Mesodermal cell (in vitro differentiated cells): Measurements from ENCODE around the gene PLEKHG4B.

ENCODE experiments used
- H3K27ac ChIP-seq: 2 replicates; pipeline ENCODE4 v1.7.0; 2013; ENCODE audit warnings: mild to moderate bottlenecking, low read depth, low read length, moderate library complexity; ENCODE audit not compliant: severe bottlenecking
- H3K36me3 ChIP-seq: 2 replicates; pipeline ENCODE4 v1.7.1; 2013; ENCODE audit warnings: mild to moderate bottlenecking, low read length, moderate library complexity; ENCODE audit not compliant: control insufficient read depth, insufficient read depth
- H3K4me1 ChIP-seq: one replicate; pipeline ENCODE4 v1.7.1; 2013; ENCODE audit warnings: mild to moderate bottlenecking, low read length; ENCODE audit not compliant: insufficient read depth, control insufficient read depth, poor library complexity, severe bottlenecking
- H3K4me3 ChIP-seq: 2 replicates; pipeline ENCODE4 v1.7.0; 2013; ENCODE audit warnings: low read length, control low read depth, mild to moderate bottlenecking; ENCODE audit not compliant: insufficient read depth, poor library complexity, severe bottlenecking; ENCODE audit errors: extremely low read depth
- H3K9me3 ChIP-seq: 2 replicates; pipeline ENCODE4 v1.7.1; 2013; ENCODE audit warnings: mild to moderate bottlenecking, low read length, moderate library complexity; ENCODE audit not compliant: control insufficient read depth
- WGBS, 2 experiments: methylation state at CpG; one replicate each; pipeline ENCODE4 v1.1.5; 2013; ENCODE audit warnings: missing lambda C conversion rate in 2 of 2; ENCODE audit not compliant: insufficient coverage in 2 of 2; 5-methylcytosine and 5-hydroxymethylcytosine counted together

The PLEKHG4B gene

DNA sequence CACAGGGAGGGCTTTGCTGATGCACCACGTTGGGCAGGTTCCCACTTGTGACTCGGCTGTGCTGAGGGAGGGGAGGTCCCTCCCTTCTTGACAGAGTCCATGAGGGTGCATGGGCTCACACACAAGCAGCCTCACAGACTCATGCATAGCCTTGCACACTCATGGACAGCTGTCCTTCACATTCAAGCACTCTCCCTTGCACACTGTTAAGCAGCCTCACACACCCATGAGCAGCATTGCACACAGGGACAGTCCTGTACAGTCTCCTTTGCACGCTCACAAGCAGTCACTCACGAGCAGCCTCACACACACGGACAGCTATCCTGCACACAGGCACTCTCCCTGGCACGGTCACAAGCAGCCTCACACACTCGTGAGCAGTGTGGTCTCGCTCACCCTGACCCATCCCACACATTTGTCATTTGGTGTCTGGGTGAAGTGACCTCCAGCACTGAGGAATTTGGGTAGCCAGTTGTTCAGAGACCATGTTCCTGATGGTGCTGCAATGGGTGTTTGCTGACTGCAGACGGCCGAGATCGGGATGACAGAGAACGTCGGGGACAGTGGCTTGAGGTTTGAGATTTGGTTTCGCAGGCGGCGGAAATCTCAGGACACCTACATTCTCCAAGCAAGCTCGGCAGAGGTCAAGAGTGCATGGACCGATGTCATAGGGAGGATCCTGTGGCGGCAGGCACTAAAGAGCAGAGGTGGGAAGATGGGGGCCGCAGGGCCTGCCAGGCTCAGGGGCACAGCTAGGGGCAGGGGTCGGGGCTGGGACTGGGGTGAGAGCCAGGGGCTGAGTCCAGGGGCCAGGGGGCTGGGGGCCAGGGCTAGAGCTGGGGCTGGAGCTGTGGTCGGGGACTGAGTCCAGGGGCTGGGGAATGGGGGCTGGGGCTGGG lies 81.7 kb downstream of the PLEKHG4B start:
- 88 to 90% methylated on average over 16 to 20 of the region's 22 CpGs for WGBS, 2 experiments

DNA sequence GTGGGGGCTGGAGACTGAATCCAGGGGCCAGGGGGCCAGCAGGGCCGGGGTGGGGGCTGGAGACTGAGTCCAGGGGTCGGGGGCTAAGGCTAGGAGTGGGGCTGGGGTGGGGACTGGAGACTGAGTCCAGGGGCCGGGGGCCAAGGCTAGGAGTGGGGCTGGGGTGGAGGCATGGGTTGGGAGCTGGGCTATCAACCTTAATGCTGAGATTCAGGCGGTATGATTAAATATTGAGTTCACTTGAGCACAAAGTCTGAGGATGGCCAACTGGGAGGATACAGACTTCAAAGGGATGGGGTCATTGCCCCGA lies 82.3 kb downstream of the PLEKHG4B start:
- no peaks in the 10 kb centered on the region for H3K36me3 ChIP-seq
- H3K4me1 ChIP-seq = peaks cover 5% of the 10 kb centered on the region
- 91% methylated on average over 3 to 5 of the region's 5 CpGs for WGBS, 2 experiments
- H3K27ac ChIP-seq = no peak overlapping the region
- no peak overlapping the region for H3K4me3 ChIP-seq
- no peaks in the 10 kb centered on the region for H3K9me3 ChIP-seq

More for the DNA sequence above, 81.7 kb downstream of the PLEKHG4B start:
- Histone ChIP-seq H3K4me3 (no peak overlapping the region), H3K36me3 (no peaks in the 10 kb centered on the region), H3K9me3 (no peaks in the 10 kb centered on the region), H3K27ac (no peak overlapping the region), H3K4me1 (peaks cover 5% of the 10 kb centered on the region)

DNA sequence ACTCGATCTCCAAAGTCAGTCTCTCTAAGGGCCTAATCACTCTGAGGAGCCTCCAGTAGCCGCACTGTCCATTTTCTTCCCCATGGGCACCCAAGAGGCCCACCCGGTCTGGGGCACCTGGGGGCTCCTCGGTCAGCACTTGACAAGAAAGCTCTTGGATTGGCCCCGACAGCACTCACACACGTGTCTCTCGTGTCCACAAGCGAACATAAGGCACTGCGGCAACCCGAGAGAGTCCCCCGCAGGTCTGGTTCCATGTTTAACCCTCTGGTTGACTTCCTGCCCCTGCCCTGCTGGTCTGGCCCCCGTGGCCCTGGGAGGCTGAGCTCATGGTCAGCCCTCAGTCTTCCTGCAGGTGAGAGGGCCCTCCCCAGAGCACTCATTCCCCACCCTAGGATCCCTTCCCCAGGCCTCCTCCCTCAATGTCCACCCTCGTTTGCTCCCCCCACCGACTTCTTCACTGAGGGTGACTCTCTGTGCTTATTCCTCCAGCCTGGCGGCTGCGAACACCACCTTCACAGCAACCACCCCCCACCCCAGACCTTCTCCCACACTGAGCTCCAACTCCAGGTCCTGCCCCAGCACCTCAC lies 83.0 kb downstream of the PLEKHG4B start:
- no peak overlapping the region for H3K4me3 ChIP-seq

DNA sequence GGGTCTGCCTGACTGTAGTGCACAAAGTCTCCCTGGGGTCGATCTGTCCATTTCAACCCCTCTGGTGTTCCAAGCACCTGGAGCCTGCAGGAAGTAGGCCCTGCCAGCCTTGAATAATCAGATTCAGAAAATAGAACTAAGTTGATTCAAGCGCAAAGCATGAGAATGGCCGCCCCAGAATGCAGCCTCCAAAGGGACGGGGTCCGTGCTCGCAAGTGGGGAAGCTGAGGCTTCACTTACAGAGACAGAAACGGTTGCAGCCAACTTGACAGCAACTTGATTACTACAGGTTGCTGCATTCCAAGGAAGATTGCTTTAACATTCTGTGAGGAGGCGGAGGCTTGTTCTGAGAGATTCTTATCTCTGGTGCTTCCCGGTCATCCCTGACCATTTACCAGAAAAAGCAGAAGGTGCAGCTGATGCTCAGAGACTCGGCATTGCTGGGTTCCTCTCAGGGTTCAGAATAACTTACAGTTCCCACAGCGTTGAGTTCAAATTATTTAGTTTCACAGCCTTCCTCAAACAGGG lies 84.4 kb downstream of the PLEKHG4B start:
- H3K27ac ChIP-seq = no peak overlapping the region
- H3K4me1 ChIP-seq = peaks cover 5% of the 10 kb centered on the region
- H3K36me3 ChIP-seq = no peaks in the 10 kb centered on the region
- H3K9me3 ChIP-seq = no peaks in the 10 kb centered on the region
- 80 to 88% methylated on average over 11 of the region's 11 CpGs for whole genome bisulfite sequencing, 2 experiments
- no peak overlapping the region for H3K4me3 ChIP-seq

More for the DNA sequence above, 83.0 kb downstream of the PLEKHG4B start:
- Histone ChIP-seq H3K9me3 (no peaks in the 10 kb centered on the region), H3K36me3 (no peaks in the 10 kb centered on the region), H3K27ac (no peak overlapping the region), H3K4me1 (peaks cover 5% of the 10 kb centered on the region)
- 92 to 93% methylated on average over 12 to 16 of the region's 16 CpGs for WGBS, 2 experiments

DNA sequence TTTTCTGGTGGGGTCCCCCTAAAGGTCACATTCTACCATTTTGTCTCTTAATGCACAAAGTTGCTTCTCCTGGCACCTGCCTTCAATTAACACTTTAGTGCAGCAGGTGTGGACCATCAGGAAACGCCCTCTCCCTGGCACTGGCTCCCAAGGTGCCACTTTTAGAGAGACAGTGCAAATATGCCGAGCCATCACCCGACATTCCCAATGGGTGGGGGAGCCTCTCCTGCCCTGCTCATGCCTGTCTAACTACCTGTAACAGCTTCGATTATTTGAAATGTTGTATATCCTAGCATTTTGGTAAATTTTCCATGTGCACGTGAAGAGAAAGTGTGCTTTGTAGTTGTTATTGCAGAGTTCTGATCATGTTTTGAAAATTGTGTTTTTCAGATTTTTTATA lies 86.1 kb downstream of the PLEKHG4B start:
- 87 to 92% methylated on average over 5 of the region's 5 CpGs for WGBS, 2 experiments
- H3K4me3 ChIP-seq = no peak overlapping the region
- no peaks in the 10 kb centered on the region for H3K36me3 ChIP-seq
- H3K27ac ChIP-seq = no peak overlapping the region
- H3K9me3 ChIP-seq = no peaks in the 10 kb centered on the region
- peaks cover 5% of the 10 kb centered on the region for H3K4me1 ChIP-seq

DNA sequence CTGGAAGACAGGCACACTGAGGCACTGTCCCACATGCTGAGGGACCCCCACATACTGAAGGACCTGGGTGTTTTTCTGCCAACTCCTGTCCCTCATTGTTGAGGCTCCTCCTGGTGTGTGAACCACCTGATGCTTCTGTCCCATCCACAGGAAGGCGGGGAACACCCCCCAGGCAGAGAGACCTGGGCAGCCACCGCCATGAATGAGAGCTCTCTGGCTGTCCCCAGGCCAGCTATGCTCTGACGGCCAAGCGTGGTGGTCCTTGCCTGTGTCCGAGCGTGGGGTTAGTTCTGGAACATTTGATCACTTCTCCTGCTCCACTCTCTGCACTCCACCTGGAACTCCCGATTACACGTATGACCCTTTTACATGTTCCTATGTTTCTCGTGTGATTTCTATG lies 87.4 kb downstream of the PLEKHG4B start:
- Histone ChIP-seq H3K27ac (no peak overlapping the region), H3K4me3 (no peak overlapping the region), H3K36me3 (no peaks in the 10 kb centered on the region)

DNA sequence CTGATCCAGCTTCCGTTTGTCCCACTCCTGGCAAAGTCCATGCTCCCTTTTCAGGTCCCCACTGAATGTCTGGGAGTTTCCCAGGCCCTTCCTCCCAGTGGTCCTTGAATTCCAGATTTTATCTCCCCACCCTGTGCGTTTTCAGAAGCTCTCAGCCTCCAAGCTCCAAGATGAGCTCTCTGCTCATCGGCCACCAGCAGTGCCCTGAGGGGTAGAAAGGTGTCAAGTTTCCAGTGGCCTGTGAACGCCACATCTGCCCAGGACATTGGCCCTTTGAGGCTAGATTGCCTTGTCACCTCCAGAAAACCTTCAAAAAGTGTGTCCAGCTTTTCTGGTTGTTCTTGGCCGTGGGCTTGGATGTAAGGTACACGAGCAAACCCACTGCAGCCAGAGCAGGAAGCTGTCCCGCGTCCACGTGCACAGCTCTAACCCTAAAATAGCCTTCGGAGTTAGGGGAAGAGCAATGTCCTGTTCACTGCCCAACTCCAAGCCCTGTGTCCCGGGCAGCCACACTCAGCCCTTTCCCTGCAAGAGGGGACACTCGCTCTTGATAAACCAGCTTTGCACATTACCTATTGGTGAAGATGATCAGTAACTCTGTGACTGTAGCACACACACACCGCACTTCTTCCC lies 88.4 kb downstream of the PLEKHG4B start:
- Histone ChIP-seq H3K27ac (peak overlapping the region; percentile 23), H3K4me1 (peaks cover 5% of the 10 kb centered on the region), H3K9me3 (no peaks in the 10 kb centered on the region), H3K36me3 (no peaks in the 10 kb centered on the region), H3K4me3 (no peak overlapping the region)
- 82 to 85% methylated on average over 12 to 13 of the region's 13 CpGs for WGBS, 2 experiments

More for the DNA sequence above, 87.4 kb downstream of the PLEKHG4B start:
- WGBS, 2 experiments = 90% methylated on average over 9 of the region's 9 CpGs
- H3K4me1 ChIP-seq = peaks cover 5% of the 10 kb centered on the region
- no peaks in the 10 kb centered on the region for H3K9me3 ChIP-seq

DNA sequence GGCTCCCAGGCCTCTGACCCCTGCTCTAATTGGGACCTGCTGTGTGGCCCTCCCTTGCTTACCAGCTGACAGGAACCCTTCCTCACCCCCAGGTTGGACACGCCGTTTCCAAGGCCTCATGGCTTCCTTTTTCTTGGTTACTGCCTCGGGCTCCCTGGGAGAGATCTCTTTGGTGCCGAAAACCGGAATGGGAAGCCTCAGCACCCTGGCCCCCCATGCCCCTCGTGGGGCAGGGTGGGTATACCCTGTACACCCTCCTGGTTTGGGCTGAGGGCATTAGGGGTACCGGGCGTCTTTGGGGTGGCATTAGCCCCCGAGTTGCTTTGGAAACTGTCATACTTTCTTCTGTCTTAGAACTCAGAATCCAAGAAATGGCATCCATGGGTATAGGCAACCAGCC lies 89.2 kb downstream of the PLEKHG4B start:
- no peaks in the 10 kb centered on the region for H3K36me3 ChIP-seq
- no peaks in the 10 kb centered on the region for H3K9me3 ChIP-seq
- 87% methylated on average over 7 to 9 of the region's 9 CpGs for WGBS, 2 experiments
- peaks cover 3% of the 10 kb centered on the region for H3K4me1 ChIP-seq
- no peak overlapping the region for H3K27ac ChIP-seq
- H3K4me3 ChIP-seq = no peak overlapping the region

DNA sequence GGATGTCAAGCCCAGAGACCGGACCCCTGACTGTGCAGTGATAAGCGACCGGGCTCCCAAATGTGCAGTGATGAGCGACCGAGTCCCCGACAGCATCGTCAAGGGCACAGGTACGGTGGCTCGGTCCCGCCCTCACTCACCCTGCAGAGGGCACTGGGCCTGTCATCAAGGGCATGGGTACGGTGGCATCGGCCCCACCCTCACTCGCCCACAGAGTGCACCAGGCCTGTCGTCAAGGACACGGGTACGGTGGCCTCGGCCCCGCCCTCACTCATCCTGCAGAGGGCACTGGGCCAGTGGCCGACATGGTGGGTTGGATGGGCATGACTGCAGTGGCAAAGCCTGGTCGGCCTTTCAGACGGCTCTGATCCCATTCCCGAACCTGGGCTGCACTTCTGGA lies 89.6 kb downstream of the PLEKHG4B start:
- WGBS, 2 experiments = 92% methylated on average over 21 to 22 of the region's 22 CpGs
- Histone ChIP-seq H3K27ac (no peak overlapping the region), H3K9me3 (no peaks in the 10 kb centered on the region), H3K36me3 (no peaks in the 10 kb centered on the region), H3K4me3 (no peak overlapping the region), H3K4me1 (no peaks in the 10 kb centered on the region)

DNA sequence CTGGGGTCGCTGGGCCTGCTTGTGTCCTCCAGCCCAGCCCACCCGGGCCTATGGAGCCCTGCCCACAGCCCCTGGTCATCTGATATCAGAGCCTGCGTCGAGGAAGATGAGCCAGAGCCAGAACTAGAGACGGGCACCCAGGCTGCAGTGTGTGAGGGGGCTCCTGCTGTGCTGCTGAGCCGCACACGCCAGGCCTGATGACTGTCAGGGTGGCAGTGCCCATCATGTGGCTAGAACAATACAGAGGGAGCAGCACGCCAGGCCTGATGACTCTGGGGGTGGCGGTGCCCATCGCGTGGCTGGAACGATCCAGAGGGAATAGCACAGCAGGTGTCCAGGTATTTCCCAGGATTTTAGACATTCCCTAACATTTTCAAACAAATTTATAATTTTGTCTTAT lies 90.2 kb downstream of the PLEKHG4B start:
- H3K4me3 ChIP-seq = no peak overlapping the region
- no peaks in the 10 kb centered on the region for H3K36me3 ChIP-seq
- WGBS, 2 experiments = 91 to 96% methylated on average over 10 to 12 of the region's 12 CpGs
- no peaks in the 10 kb centered on the region for H3K9me3 ChIP-seq
- no peak overlapping the region for H3K27ac ChIP-seq
- no peaks in the 10 kb centered on the region for H3K4me1 ChIP-seq
